Vagina (tissue), 2 donors: ENCODE results near the gene PIMREG.

Experiments used
- CTCF ChIP-seq, 3 experiments: fragments of 450-650 bp in 2 of 3; fragments of 200-600 bp in 1 of 3; sonication (generic) in 1 of 3; IDR thresholded peaks; one replicate each; pipeline ENCODE4 v1.5.1; 2017 to 2019; ENCODE audit warnings: antibody characterized with exemption in 3 of 3, mild to moderate bottlenecking in 2 of 3, moderate library complexity in 2 of 3
- POLR2A ChIP-seq, 2 donors: fragments of 450-650 bp; IDR thresholded peaks; one replicate each; pipeline ENCODE4 v1.6.1; 2017; ENCODE audit warnings: antibody characterized with exemption in 2 of 2, mild to moderate bottlenecking in 2 of 2, moderate library complexity in 2 of 2
- POLR2AphosphoS5 ChIP-seq, 2 donors: sonication (generic); formaldehyde crosslinking; IDR thresholded peaks; one replicate each; pipeline ENCODE4 v1.9.0; 2017; ENCODE audit warnings: antibody characterized with exemption in 2 of 2, mild to moderate bottlenecking in 2 of 2, low read depth in 1 of 2; ENCODE audit not compliant: insufficient read depth in 1 of 2

- no peak for TF ChIP-seq CTCF (IDR thresholded peaks at IDR 0.05)
- TF ChIP-seq POLR2A (IDR thresholded peaks at IDR 0.05), result no peak
- TF ChIP-seq POLR2AphosphoS5 (IDR thresholded peaks at IDR 0.05; ENCODE audit: insufficient read depth in 1 of 2, low read depth in 1 of 2), result no peak
Measured at GRCh38 chr17:6453279-6454024, 9.2 kb downstream of the PIMREG start.
